ENCODE results near the gene ARHGAP44. TPM values are rescaled to one million over a fixed set of nuclear protein-coding genes. Genes with fewer than 3 reads are reported as not detected.

The ARHGAP44 gene
- total and polyA plus RNA-seq, 2 of the 8 experiments (the other 6 are each of a cell fraction or from before 2014, with no cell fraction given), result 6.2 to 22.2 TPM

GRCh38 chr17:13008461-13008860, 219.2 kb downstream of the ARHGAP44 start:
- Histone ChIP-seq H3K79me1 (ENCODE audit: low read depth, low read length) (no peaks in the 10 kb centered on the region), H3K4me2 (ENCODE audit: insufficient read depth in 1 of 2, low read depth in 2 of 2, low read length in 2 of 2) (no peak overlapping the region), H4K5ac (ENCODE audit: insufficient read length, low read depth, low read length) (no peak overlapping the region), H3K14ac (ENCODE audit: insufficient read length) (no peak overlapping the region), H2BK12ac (ENCODE audit: low read depth, low read length) (no peak overlapping the region), H2BK20ac (ENCODE audit: low read length) (no peak overlapping the region), H3K18ac (ENCODE audit: extremely low read depth, low read length) (no peak overlapping the region), H3K27me3 (replicated peaks in 1 of 4; ENCODE audit: control insufficient read depth in 3 of 4, extremely low read depth in 1 of 4, insufficient read depth in 3 of 4, low read length in 3 of 4) (no peaks in the 10 kb centered on the region), H3K27ac (ENCODE audit: low read depth, low read length) (no peak overlapping the region), H3K4me1 (replicated peaks in 1 of 4; ENCODE audit: control insufficient read depth in 3 of 4, insufficient read depth in 4 of 4, low read length in 3 of 4) (no peaks in the 10 kb centered on the region), H2BK120ac (replicated peaks; ENCODE audit: low read depth, low read length) (no peak overlapping the region), H3K79me2 (ENCODE audit: control insufficient read depth in 1 of 2, insufficient read depth in 2 of 2, low read length in 2 of 2) (no peaks in the 10 kb centered on the region), H2BK15ac (ENCODE audit: low read length) (no peak overlapping the region), H2BK5ac (ENCODE audit: low read depth, low read length) (no peak overlapping the region), H3K4me3 (ENCODE audit: extremely low read depth in 1 of 4, insufficient read depth in 2 of 4, low read depth in 3 of 4, low read length in 4 of 4) (no peak overlapping the region), H3K56ac (replicated peaks; ENCODE audit: insufficient read length, low read depth, low read length) (no peak overlapping the region), H4K91ac (replicated peaks; ENCODE audit: insufficient read length, low read length) (no peak overlapping the region), H3K9me3 (ENCODE audit: insufficient read depth in 2 of 2, low read depth in 1 of 2, low read length in 1 of 2) (no peaks in the 10 kb centered on the region), H3K9ac (replicated peaks in 1 of 4; ENCODE audit: extremely low read depth in 1 of 4, low read depth in 3 of 4, low read length in 3 of 4) (no peak overlapping the region), H2AK5ac (ENCODE audit: low read depth, low read length) (no peak overlapping the region), H3K23ac (ENCODE audit: insufficient read length) (no peak overlapping the region), H4K20me1 (replicated peaks in 1 of 2; ENCODE audit: control insufficient read depth in 1 of 2, insufficient read depth in 2 of 2, low read length in 2 of 2) (peaks cover 1 to 4% of the 10 kb centered on the region in 2 experiments), H2AFZ (ENCODE audit: low read length) (no peak overlapping the region), H3K36me3 (ENCODE audit: control insufficient read depth in 2 of 4, insufficient read depth in 4 of 4, low read length in 3 of 4) (peaks cover 32 to 72% (median 63%) of the 10 kb centered on the region in 4 experiments), H3K4ac (replicated peaks; ENCODE audit: insufficient read length, low read depth, low read length) (no peak overlapping the region), H4K8ac (ENCODE audit: extremely low read depth, insufficient read depth, low read length) (no peak overlapping the region), H3K23me2 (ENCODE audit: low read depth, low read length) (no peaks in the 10 kb centered on the region)
- ChIA-PET CTCF (ENCODE audit: partially characterized antibody) (no interaction called here), POLR2A (ENCODE audit: partially characterized antibody) (interaction anchor here (1.1 to 2.6 kb wide), 5 partner anchors 9 to 20 kb away, joined by 3 to 10 read pairs (median 5); partner anchors contain the start of gene ELAC2)
- FAIRE-seq (no peak), DNase-seq (ENCODE audit: low read depth in 1 of 2, low spot score in 2 of 2) (no peak)
- WGBS, 2 experiments (ENCODE audit: extremely low coverage in 1 of 2, insufficient coverage in 1 of 2, insufficient read length in 1 of 2, insufficient replicate concordance in 2 of 2, low coverage in 1 of 2, low lambda C conversion rate in 2 of 2, missing lambda C conversion rate in 1 of 2), result 93% methylated on average over 6 of the region's 8 CpGs; no CpG with 5 or more reads in 1 of the 2 experiments
- no peak for TF ChIP-seq USF2 (IDR thresholded peaks at IDR 0.05; ENCODE audit: low read length)
- TF ChIP-seq RNF2 (IDR thresholded peaks at IDR 0.05; ENCODE audit: borderline replicate concordance, low read depth, low read length, missing control alignments, poor library complexity, severe bottlenecking), result no peak
- TF ChIP-seq FOSL1 (IDR thresholded peaks at IDR 0.05; ENCODE audit: insufficient read depth, low read depth, low read length), result no peak
- no peak for TF ChIP-seq HDAC6 (IDR thresholded peaks at IDR 0.05; ENCODE audit: low read depth, low read length)
- TF ChIP-seq ASH2L (IDR thresholded peaks at IDR 0.05; ENCODE audit: low read length), result no peak
- no peak for TF ChIP-seq JUND (IDR thresholded peaks at IDR 0.05; ENCODE audit: low read length)
- no peak for TF ChIP-seq PHF8 (conservative IDR thresholded peaks at IDR 0.05; ENCODE audit: low read depth, low read length)
- TF ChIP-seq NRF1 (IDR thresholded peaks at IDR 0.05; ENCODE audit: low read depth, low read length), result no peak
- no peak for TF ChIP-seq TAF1 (IDR thresholded peaks at IDR 0.05; ENCODE audit: low read depth, low read length)
- TF ChIP-seq EZH2 (IDR thresholded peaks at IDR 0.05; ENCODE audit: low read depth, low read length, severe bottlenecking), result no peak
- TF ChIP-seq SP4 (IDR thresholded peaks at IDR 0.05; ENCODE audit: low read length), result no peak
- TF ChIP-seq ATF3 (IDR thresholded peaks at IDR 0.05; ENCODE audit: insufficient read depth, low read depth, low read length), result no peak

Measured in H1 (cell line).